Left lobe of liver (tissue), 2 donors: ENCODE measurements around the gene SLC25A42. TPM values are rescaled to one million over a fixed set of nuclear protein-coding genes. Genes with fewer than 3 reads are reported as not detected.
"Not testable (repeated sequence)": the region's sequence is repeated elsewhere in the genome, so short reads cannot be mapped to it uniquely, and the experiment has no call there.

Experiments used
- ATAC-seq: fragments of 200-7000 bp; cut with Tn5 transposase; one replicate; pipeline ENCODE4 v1.9.1; 2020; ENCODE audit warnings: mild to moderate bottlenecking, moderate library complexity
- DNase-seq: peaks from one replicate; pipeline ENCODE4 v3.0.0-alpha.2; 2020; ENCODE audit warnings: low spot score
- total RNA-seq: library from RNA; stranded (reverse); gene quantifications from one replicate; pipeline ENCODE4 v1.2.1, GENCODE V29; 2021
- donor health status: DM: no; HTN: no; CAD: no; lungs with moderate emphysema.
- donor health status: DM: no; HTN: yes; CAD: no.

Gene SLC25A42
- total RNA-seq: 77.8 TPM

- peak; percentile 81 for ATAC-seq
- peak; percentile 100 for DNase-seq
Measured at GRCh38 chr19:19063183-19064097, at the start of gene SLC25A42. Gene SLC25A42 (plus strand): TSS chr19:19063994. CDS start chr19:19096125, 32,131 bp downstream.

GRCh38 chr19:19021115-19021514 is 42.7 kb upstream of the SLC25A42 start:
- ATAC-seq: peak; percentile 73
- no peak for DNase-seq

- ATAC-seq: no peak
- no peak for DNase-seq
Measured at GRCh38 chr19:19022380-19022961, 41.3 kb upstream of the SLC25A42 start.

- not testable (repeated sequence) for ATAC-seq, DNase-seq
Measured at GRCh38 chr19:19023376-19023775, 40.4 kb upstream of the SLC25A42 start.

GRCh38 chr19:19025861-19026260 is 37.9 kb upstream of the SLC25A42 start:
- no peak for ATAC-seq
- no peak for DNase-seq

GRCh38 chr19:19026299-19026971 is 37.4 kb upstream of the SLC25A42 start:
- ATAC-seq (peak; percentile 98), DNase-seq (peak; percentile 86)

GRCh38 chr19:19027228-19027627 is 36.6 kb upstream of the SLC25A42 start:
- ATAC-seq (no peak), DNase-seq (no peak)

- ATAC-seq (no peak), DNase-seq (no peak)
Measured at GRCh38 chr19:19028526-19028925, 35.3 kb upstream of the SLC25A42 start.

GRCh38 chr19:19031891-19032290 is 31.9 kb upstream of the SLC25A42 start:
- ATAC-seq (no peak), DNase-seq (no peak)

GRCh38 chr19:19032420-19033175 is 31.2 kb upstream of the SLC25A42 start:
- ATAC-seq (peak; percentile 30), DNase-seq (peak; percentile 78)

GRCh38 chr19:19033176-19033425 is 30.7 kb upstream of the SLC25A42 start:
- DNase-seq (no peak), ATAC-seq (no peak)

GRCh38 chr19:19033426-19034203 is 30.2 kb upstream of the SLC25A42 start, which contains the start of the genes ARMC6 and SUGP2:
Gene ARMC6 (plus strand): TSS chr19:19033603. CDS start chr19:19034210, 607 bp downstream.
Gene SUGP2 (minus strand): TSS chr19:19033517. CDS start chr19:19031071, 2,446 bp downstream.
- ATAC-seq: peak; percentile 84
- peak; percentile 91 for DNase-seq

- peak; percentile 71 for ATAC-seq
- peak; percentile 67 for DNase-seq
Measured at GRCh38 chr19:19034204-19034624, 29.6 kb upstream of the SLC25A42 start.

GRCh38 chr19:19039901-19040300 is 23.9 kb upstream of the SLC25A42 start:
- DNase-seq (no peak), ATAC-seq (peak; percentile 10)

- peak; percentile 80 for ATAC-seq
Measured at GRCh38 chr19:19040417-19040816, 23.4 kb upstream of the SLC25A42 start.

GRCh38 chr19:19042732-19043280 is 21.0 kb upstream of the SLC25A42 start:
- ATAC-seq: no peak
- DNase-seq: no peak

More at GRCh38 chr19:19040417-19040816, 23.4 kb upstream of the SLC25A42 start:
- peak; percentile 86 for DNase-seq

GRCh38 chr19:19043481-19043880 is 20.3 kb upstream of the SLC25A42 start:
- DNase-seq (no peak), ATAC-seq (no peak)

- no peak for ATAC-seq
- DNase-seq: no peak
Measured at GRCh38 chr19:19043881-19044280, 19.9 kb upstream of the SLC25A42 start.

GRCh38 chr19:19049406-19049805 is 14.4 kb upstream of the SLC25A42 start:
- ATAC-seq: no peak
- DNase-seq: no peak

- ATAC-seq (no peak), DNase-seq (no peak)
Measured at GRCh38 chr19:19050104-19050503, 13.7 kb upstream of the SLC25A42 start.
